Ovary (tissue), 3 donors: Measurements from ENCODE around the gene OR9Q1.

Source experiments
- CTCF ChIP-seq, 3 donors: fragments of 450-650 bp in 2 of 3; fragments of 200-600 bp in 1 of 3; IDR thresholded peaks; one replicate each; pipeline versions ENCODE4 v1.5.1 to v1.8.0; 2016 to 2022; ENCODE audit warnings: antibody characterized with exemption in 3 of 3, mild to moderate bottlenecking in 1 of 3
- POLR2A ChIP-seq: fragments of 450-650 bp; IDR thresholded peaks from one replicate; pipeline ENCODE4 v1.6.1; 2017; ENCODE audit warnings: antibody characterized with exemption, mild to moderate bottlenecking, moderate library complexity
- donor health status: DM: no; HTN: no; CAD: no.

GRCh38 chr11:57980201-57980600, 43.5 kb upstream of the OR9Q1 start:
- TF ChIP-seq CTCF (IDR thresholded peaks at IDR 0.05) (no peak), POLR2A (no peak)
